Measurements from ENCODE around the gene C20orf144.

DNA sequence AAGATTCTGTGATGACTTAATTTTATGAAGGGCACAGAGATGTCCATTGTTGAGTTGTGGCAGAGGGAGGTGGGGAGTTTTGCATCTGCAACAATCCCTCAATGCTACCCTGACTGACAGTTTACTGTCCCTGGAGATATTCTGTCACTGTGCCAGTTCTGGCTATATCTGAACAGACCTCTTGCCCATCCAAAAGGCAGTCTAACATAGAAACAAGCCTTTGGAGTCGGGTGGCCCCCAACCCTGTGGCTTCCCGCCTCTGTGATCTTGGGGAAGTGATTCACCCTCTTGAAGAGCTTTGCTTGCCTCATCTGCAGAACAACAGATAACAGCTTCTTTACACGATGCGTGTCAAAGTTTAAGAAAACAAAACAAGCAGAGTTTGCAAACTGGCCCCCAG, 27.8 kb downstream of the C20orf144 start:
- TF ChIP-seq POLR2AphosphoS5 (IDR thresholded peaks at IDR 0.05), result no peak
- TF ChIP-seq, protein P1, sequence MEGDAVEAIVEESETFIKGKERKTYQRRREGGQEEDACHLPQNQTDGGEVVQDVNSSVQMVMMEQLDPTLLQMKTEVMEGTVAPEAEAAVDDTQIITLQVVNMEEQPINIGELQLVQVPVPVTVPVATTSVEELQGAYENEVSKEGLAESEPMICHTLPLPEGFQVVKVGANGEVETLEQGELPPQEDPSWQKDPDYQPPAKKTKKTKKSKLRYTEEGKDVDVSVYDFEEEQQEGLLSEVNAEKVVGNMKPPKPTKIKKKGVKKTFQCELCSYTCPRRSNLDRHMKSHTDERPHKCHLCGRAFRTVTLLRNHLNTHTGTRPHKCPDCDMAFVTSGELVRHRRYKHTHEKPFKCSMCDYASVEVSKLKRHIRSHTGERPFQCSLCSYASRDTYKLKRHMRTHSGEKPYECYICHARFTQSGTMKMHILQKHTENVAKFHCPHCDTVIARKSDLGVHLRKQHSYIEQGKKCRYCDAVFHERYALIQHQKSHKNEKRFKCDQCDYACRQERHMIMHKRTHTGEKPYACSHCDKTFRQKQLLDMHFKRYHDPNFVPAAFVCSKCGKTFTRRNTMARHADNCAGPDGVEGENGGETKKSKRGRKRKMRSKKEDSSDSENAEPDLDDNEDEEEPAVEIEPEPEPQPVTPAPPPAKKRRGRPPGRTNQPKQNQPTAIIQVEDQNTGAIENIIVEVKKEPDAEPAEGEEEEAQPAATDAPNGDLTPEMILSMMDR (IDR thresholded peaks at IDR 0.05), result no peak
- no peak for TF ChIP-seq POLR2A (IDR thresholded peaks at IDR 0.05)
- no peak for TF ChIP-seq EP300 (IDR thresholded peaks at IDR 0.05)
